HEK293T (cell line): ENCODE measurements around the gene TPSAB1.

Experiments
- CTCF ChIA-PET: fragments of 350-600 bp; formaldehyde crosslinking; extraction: SDS; loops from one replicate; lab custom pipeline; 2021; ENCODE audit warnings: antibody characterized with exemption, inconsistent platforms; lab: Yijun Ruan, JAX
- POLR2A ChIA-PET: fragments of 350-600 bp; formaldehyde crosslinking; extraction: SDS; loops from one replicate; lab custom pipeline; 2020; ENCODE audit warnings: antibody characterized with exemption, inconsistent platforms; lab: Yijun Ruan, JAX
- DNase-seq: peaks from one replicate; pipeline ENCODE4 v3.0.0; 2012; ENCODE audit warnings: mixed read lengths; ENCODE audit errors: extremely low spot score
- ARNT ChIP-seq: fragments of 450-650 bp; IDR thresholded peaks from 2 replicates; pipeline ENCODE4 v1.6.1; 2017; ENCODE audit warnings: mild to moderate bottlenecking
- BHLHE40 ChIP-seq: fragments of 450-650 bp; IDR thresholded peaks from 2 replicates; pipeline ENCODE4 v1.6.1; 2016; ENCODE audit warnings: mild to moderate bottlenecking, moderate library complexity, borderline replicate concordance
- CTBP1 ChIP-seq: fragments of 450-650 bp; IDR thresholded peaks from 2 replicates; pipeline ENCODE4 v1.6.1; 2016; ENCODE audit warnings: borderline replicate concordance
- ELF4 ChIP-seq: fragments of 450-650 bp; IDR thresholded peaks from 2 replicates; pipeline ENCODE4 v1.6.1; 2017; ENCODE audit warnings: antibody characterized with exemption
- FOXA1 ChIP-seq: fragments of 450-650 bp; IDR thresholded peaks from 2 replicates; pipeline ENCODE4 v1.6.1; 2016; ENCODE audit warnings: mild to moderate bottlenecking
- FOXK2 ChIP-seq: fragments of 450-650 bp; IDR thresholded peaks from 2 replicates; pipeline ENCODE4 v1.6.1; 2016; ENCODE audit warnings: mild to moderate bottlenecking
- FOXM1 ChIP-seq: fragments of 450-650 bp; IDR thresholded peaks from 2 replicates; pipeline ENCODE4 v1.6.1; 2017; ENCODE audit warnings: mild to moderate bottlenecking, borderline replicate concordance
- HDGF ChIP-seq: fragments of 450-650 bp; IDR thresholded peaks from 2 replicates; pipeline ENCODE4 v1.6.1; 2017; ENCODE audit warnings: antibody characterized with exemption, borderline replicate concordance
- L3MBTL2 ChIP-seq: fragments of 450-650 bp; conservative IDR thresholded peaks from 2 replicates; pipeline ENCODE4 v1.6.1; 2016; ENCODE audit warnings: mild to moderate bottlenecking
- LEF1 ChIP-seq: fragments of 450-650 bp; IDR thresholded peaks from 2 replicates; pipeline ENCODE4 v1.6.1; 2017; ENCODE audit warnings: mild to moderate bottlenecking, borderline replicate concordance
- NFRKB ChIP-seq: fragments of 450-650 bp; IDR thresholded peaks from 2 replicates; pipeline ENCODE4 v1.6.1; 2016; ENCODE audit warnings: mild to moderate bottlenecking, moderate library complexity
- PKNOX1 ChIP-seq: fragments of 450-650 bp; IDR thresholded peaks from 2 replicates; pipeline ENCODE4 v1.6.1; 2016
- SP1 ChIP-seq: fragments of 450-650 bp; IDR thresholded peaks from 2 replicates; pipeline ENCODE4 v1.6.1; 2017
- SUZ12 ChIP-seq: fragments of 450-650 bp; IDR thresholded peaks from 2 replicates; pipeline ENCODE4 v1.6.1; 2016; ENCODE audit warnings: mild to moderate bottlenecking
- TARDBP ChIP-seq: fragments of 450-650 bp; IDR thresholded peaks from 2 replicates; pipeline ENCODE4 v1.6.1; 2016
- ZNF384 ChIP-seq: fragments of 450-650 bp; IDR thresholded peaks from 2 replicates; pipeline ENCODE4 v1.6.1; 2016

TPSAB1 gene

GRCh38 chr16:1279081-1279944, 38.8 kb downstream of the TPSAB1 start:
- no peak for TF ChIP-seq NFRKB
- no peak for TF ChIP-seq HDGF
- no peak for TF ChIP-seq CTBP1
- TF ChIP-seq PKNOX1 = no peak
- no peak for TF ChIP-seq SUZ12
- TF ChIP-seq FOXA1 = no peak
- TF ChIP-seq ELF4 = no peak
- TF ChIP-seq LEF1 = no peak
- TF ChIP-seq L3MBTL2 = no peak
- no peak for TF ChIP-seq BHLHE40
- no peak for TF ChIP-seq TARDBP
- no peak for TF ChIP-seq FOXM1
- no peak for TF ChIP-seq SP1
- TF ChIP-seq FOXK2 = no peak
- no peak for TF ChIP-seq ARNT
- TF ChIP-seq ZNF384 = no peak
- CTCF ChIA-PET = no interaction called here
- POLR2A ChIA-PET = interaction anchor here (1.9 kb wide), 1 partner anchor 30 kb away, joined by 5 read pairs; no protein-coding TSS in a partner anchor
- no peak for DNase-seq

- no peak for TF ChIP-seq CTBP1
- TF ChIP-seq LEF1 = no peak
- TF ChIP-seq SP1 = no peak
- no peak for TF ChIP-seq SUZ12
- no peak for TF ChIP-seq FOXA1
- no peak for TF ChIP-seq L3MBTL2
- TF ChIP-seq NFRKB = no peak
- TF ChIP-seq ELF4 = no peak
- TF ChIP-seq TARDBP = no peak
- CTCF ChIA-PET = no interaction called here
Observed at GRCh38 chr16:1279945-1280589, 39.6 kb downstream of the TPSAB1 start.

GRCh38 chr16:1280783-1281182, 40.3 kb downstream of the TPSAB1 start:
- TF ChIP-seq ELF4 = no peak
- DNase-seq = no peak
- ChIA-PET POLR2A (no interaction called here), CTCF (no interaction called here)

More at GRCh38 chr16:1279945-1280589, 39.6 kb downstream of the TPSAB1 start:
- POLR2A ChIA-PET = interaction anchor here (1.9 kb wide), 1 partner anchor 29 kb away, joined by 5 read pairs; no protein-coding TSS in a partner anchor
- no peak for DNase-seq

- DNase-seq = no peak
- TF ChIP-seq FOXA1 = no peak
- no peak for TF ChIP-seq FOXM1
- TF ChIP-seq SUZ12 = no peak
- TF ChIP-seq L3MBTL2 = no peak
- TF ChIP-seq BHLHE40 = no peak
- TF ChIP-seq ZNF384 = no peak
- TF ChIP-seq SP1 = no peak
- no peak for TF ChIP-seq TARDBP
- TF ChIP-seq NFRKB = no peak
- no peak for TF ChIP-seq PKNOX1
- TF ChIP-seq CTBP1 = no peak
- no peak for TF ChIP-seq HDGF
- TF ChIP-seq LEF1 = no peak
- TF ChIP-seq FOXK2 = no peak
- TF ChIP-seq ELF4 = no peak
- TF ChIP-seq ARNT = no peak
- POLR2A ChIA-PET = no interaction called here
- CTCF ChIA-PET = no interaction called here
Observed at GRCh38 chr16:1281517-1281916, 41.0 kb downstream of the TPSAB1 start.

GRCh38 chr16:1282324-1282973, 41.9 kb downstream of the TPSAB1 start:
- no peak for DNase-seq
- ChIA-PET POLR2A (no interaction called here), CTCF (no interaction called here)
- TF ChIP-seq BHLHE40 (no peak), PKNOX1 (no peak)

GRCh38 chr16:1283296-1283695, 42.8 kb downstream of the TPSAB1 start:
- CTCF ChIA-PET = no interaction called here
- POLR2A ChIA-PET = no interaction called here
- TF ChIP-seq FOXA1 = no peak
- TF ChIP-seq LEF1 = no peak
- no peak for TF ChIP-seq NFRKB
- TF ChIP-seq ARNT = no peak
- TF ChIP-seq HDGF = no peak
- TF ChIP-seq FOXK2 = no peak
- TF ChIP-seq BHLHE40 = no peak
- TF ChIP-seq L3MBTL2 = no peak
- no peak for TF ChIP-seq ELF4
- no peak for DNase-seq
